Cardiac atrium fibroblast (primary cell): Measurements from ENCODE around the gene ZIC3. TPM values are rescaled to one million over a fixed set of nuclear protein-coding genes. Genes with fewer than 3 reads are reported as not detected.

Experiments used
- total RNA-seq: library from RNA; depleted of rRNA; stranded (reverse); fragments of >200 nt; gene quantifications from 2 replicates; pipeline ENCODE4 v1.2.3, GENCODE V29; 2015

Gene ZIC3
- not detected in 2 replicates for total RNA-seq

GRCh38 chrX:137565921-137566745 lies at the start of gene ZIC3:
Gene ZIC3, plus strand, starts transcription at chrX:137566127. Its CDS starts 565 bp downstream, at chrX:137566692.

